Mucosa of rectum (tissue), 2 donors: ENCODE measurements around the gene MRPL47.
A peak's percentile ranks its signal among the peaks of the same experiment; 100 is the strongest.

ENCODE experiments used
- H3K27ac ChIP-seq, 2 donors: one replicate each; pipeline ENCODE4 v1.7.0; 2013; ENCODE audit warnings: inconsistent platforms in 2 of 2, low read depth in 2 of 2, low read length in 2 of 2
- H3K27me3 ChIP-seq, 2 donors: one replicate each; pipeline ENCODE4 v1.7.0; 2013; ENCODE audit warnings: low read length in 2 of 2; ENCODE audit not compliant: control insufficient read depth in 2 of 2, insufficient read depth in 2 of 2
- H3K36me3 ChIP-seq, 2 donors: one replicate each; pipeline ENCODE4 v1.7.0; 2013; ENCODE audit warnings: low read length in 2 of 2; ENCODE audit not compliant: control insufficient read depth in 2 of 2, insufficient read depth in 2 of 2
- H3K4me1 ChIP-seq, 2 donors: one replicate each; pipeline ENCODE4 v1.7.0; 2013; ENCODE audit warnings: low read length in 2 of 2, mild to moderate bottlenecking in 1 of 2; ENCODE audit not compliant: control insufficient read depth in 2 of 2, insufficient read depth in 2 of 2
- H3K4me3 ChIP-seq, 2 donors: one replicate each; pipeline ENCODE4 v1.7.0; 2013; ENCODE audit warnings: low read length in 2 of 2
- H3K9ac ChIP-seq, 2 donors: one replicate each; pipeline ENCODE4 v1.7.0; 2013; ENCODE audit warnings: low read length in 2 of 2, low read depth in 1 of 2, mild to moderate bottlenecking in 1 of 2
- H3K9me3 ChIP-seq, 2 donors: one replicate each; pipeline ENCODE4 v1.7.0; 2013; ENCODE audit warnings: low read length in 2 of 2; ENCODE audit not compliant: control insufficient read depth in 2 of 2
- donor health status: healthy.
- donor health status: Normal muscosa, but diverticular disease.

Gene MRPL47

DNA sequence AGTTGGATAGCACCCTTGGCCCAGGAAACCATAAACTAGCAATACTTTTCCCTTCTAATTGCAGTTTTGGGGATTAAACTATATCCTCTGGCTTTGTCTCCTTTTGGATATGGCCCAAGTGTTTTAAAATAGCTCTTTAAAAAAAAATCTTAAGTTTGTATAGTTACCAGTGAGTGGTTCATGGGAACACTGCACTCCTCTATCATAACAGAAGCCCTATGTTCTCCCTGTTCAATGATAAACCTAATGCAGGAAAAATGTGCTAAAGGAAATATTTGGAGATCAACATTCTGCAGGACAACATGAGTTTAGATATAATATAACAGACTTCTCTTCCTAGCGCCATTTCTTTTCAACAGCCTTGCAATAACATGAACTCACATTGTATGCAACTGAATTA is 13.1 kb downstream of the MRPL47 start:
- H3K9me3 ChIP-seq, result no peaks in the 10 kb centered on the region
- H3K9ac ChIP-seq, result no peak overlapping the region
- H3K4me1 ChIP-seq, result no peaks in the 10 kb centered on the region
- no peak overlapping the region for H3K27ac ChIP-seq
- no peaks in the 10 kb centered on the region for H3K27me3 ChIP-seq
- no peak overlapping the region for H3K4me3 ChIP-seq
- H3K36me3 ChIP-seq, result peaks cover 66 to 70% of the 10 kb centered on the region in 2 donors

- no peaks in the 10 kb centered on the region for H3K27me3 ChIP-seq
- no peaks in the 10 kb centered on the region for H3K4me1 ChIP-seq
- H3K36me3 ChIP-seq, result peaks cover 67 to 68% of the 10 kb centered on the region in 2 donors
- no peak overlapping the region for H3K27ac ChIP-seq
- H3K4me3 ChIP-seq, result no peak overlapping the region
- no peaks in the 10 kb centered on the region for H3K9me3 ChIP-seq
- H3K9ac ChIP-seq, result no peak overlapping the region
Measured at GRCh38 chr3:179590669-179591068, 13.8 kb downstream of the MRPL47 start.

- Histone ChIP-seq H3K9ac (no peak overlapping the region), H3K27ac (no peak overlapping the region), H3K4me3 (no peak overlapping the region), H3K4me1 (no peaks in the 10 kb centered on the region), H3K9me3 (no peaks in the 10 kb centered on the region), H3K27me3 (no peaks in the 10 kb centered on the region), H3K36me3 (peaks cover 62 to 63% of the 10 kb centered on the region in 2 donors)
Measured at GRCh38 chr3:179589143-179589542, 15.3 kb downstream of the MRPL47 start.

DNA sequence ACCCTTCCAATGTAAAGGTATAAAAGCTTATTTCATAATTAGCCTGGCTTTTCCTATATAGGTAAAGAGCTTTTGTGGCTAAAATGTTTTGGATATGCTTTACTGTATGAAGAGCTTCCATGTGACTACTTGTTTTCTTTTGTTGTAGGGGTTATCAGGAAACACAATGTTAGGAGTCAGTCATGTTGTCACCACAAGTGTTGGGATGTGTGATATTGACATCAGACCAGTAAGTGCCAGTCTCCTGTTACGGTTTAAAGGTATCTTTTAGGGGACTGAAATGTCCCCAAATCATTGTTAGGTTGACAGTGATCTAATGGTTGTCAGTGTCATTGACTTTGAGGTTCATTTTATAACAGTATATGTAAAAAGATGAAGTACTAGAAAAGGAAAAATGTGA is 23.4 kb downstream of the MRPL47 start:
- H3K36me3 ChIP-seq, result peaks cover 35 to 43% of the 10 kb centered on the region in 2 donors
- H3K4me3 ChIP-seq, result no peak overlapping the region
- H3K27ac ChIP-seq, result no peak overlapping the region
- no peaks in the 10 kb centered on the region for H3K4me1 ChIP-seq
- no peak overlapping the region for H3K9ac ChIP-seq
- H3K27me3 ChIP-seq, result no peaks in the 10 kb centered on the region
- no peaks in the 10 kb centered on the region for H3K9me3 ChIP-seq

DNA sequence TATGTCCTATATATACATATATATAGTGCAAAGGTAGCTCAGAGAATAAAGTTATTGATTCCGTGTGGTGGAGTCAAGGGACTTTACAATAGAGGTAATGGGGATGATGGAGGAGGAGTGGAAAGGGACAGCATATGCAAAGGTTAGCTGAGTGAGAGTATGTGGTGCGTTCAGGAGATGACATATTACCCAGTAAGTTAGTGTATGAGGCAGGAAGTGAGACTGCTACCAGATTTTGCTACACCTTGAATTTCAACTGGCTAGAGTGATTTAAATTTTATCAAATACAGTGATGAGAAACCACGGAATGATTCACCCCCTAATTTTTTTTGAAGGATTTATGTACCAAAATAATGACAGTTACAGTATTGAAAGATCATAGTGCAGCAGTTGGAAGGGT is 38.9 kb downstream of the MRPL47 start:
- Histone ChIP-seq H3K36me3 (peaks cover 3 to 6% of the 10 kb centered on the region in 2 donors), H3K4me3 (no peak overlapping the region), H3K27me3 (no peaks in the 10 kb centered on the region), H3K9ac (no peak overlapping the region), H3K27ac (no peak overlapping the region), H3K4me1 (peaks cover 4 to 8% of the 10 kb centered on the region in 2 donors), H3K9me3 (no peaks in the 10 kb centered on the region)

- H3K4me1 ChIP-seq, result peaks cover 4 to 8% of the 10 kb centered on the region in 2 donors
- H3K36me3 ChIP-seq, result no peaks in the 10 kb centered on the region
- H3K9me3 ChIP-seq, result no peaks in the 10 kb centered on the region
- peak overlapping the region; percentile 77 to 86 for H3K27ac ChIP-seq
- no peaks in the 10 kb centered on the region for H3K27me3 ChIP-seq
- peak overlapping the region; percentile 91 to 97 for H3K4me3 ChIP-seq
- H3K9ac ChIP-seq, result peak overlapping the region; percentile 78 to 79
Measured at GRCh38 chr3:179563271-179563783, 41.1 kb downstream of the MRPL47 start.

DNA sequence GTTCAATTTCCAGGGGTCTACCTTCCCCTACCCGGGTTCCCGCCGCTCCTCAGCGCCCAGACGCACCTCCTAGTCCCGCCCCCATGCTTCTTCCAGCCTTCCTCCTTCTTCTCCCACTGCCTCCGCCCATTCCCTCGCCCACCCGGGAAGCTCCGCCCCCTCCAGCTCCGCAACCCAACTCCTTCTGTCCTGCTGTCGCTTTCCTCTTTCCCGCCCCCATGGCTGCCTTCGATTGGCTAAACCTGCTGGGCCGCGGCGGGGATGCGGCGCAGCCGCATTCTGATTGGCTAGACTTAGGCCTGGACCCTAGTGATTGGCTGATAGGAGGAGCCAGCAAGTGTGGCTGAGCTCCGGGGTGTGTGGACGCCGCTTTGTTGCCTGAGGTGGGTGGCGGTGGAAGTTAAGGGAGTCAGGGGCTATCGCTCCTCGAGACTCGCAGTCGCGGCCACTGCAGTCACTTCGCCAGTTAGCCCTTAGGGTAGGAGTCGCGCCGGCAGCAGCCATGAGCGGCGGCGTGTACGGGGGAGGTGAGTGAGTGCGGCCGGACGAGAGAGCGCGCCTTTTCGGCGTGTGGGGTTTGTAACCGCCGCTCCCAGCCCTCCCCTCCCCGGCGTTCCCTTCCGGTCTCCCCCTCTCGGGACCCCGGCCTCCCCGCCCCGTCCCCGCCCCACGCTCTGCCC is 41.7 kb downstream of the MRPL47 start, which contains the start of gene ACTL6A:
Gene ACTL6A (plus strand): TSS at position 336 of the 680 bp plus-strand sequence. CDS start 167 bp downstream, at position 503.
- Histone ChIP-seq H3K27ac (peak within 1 kb of the TSS; percentile 77 to 86), H3K36me3 (no peaks in the 10 kb centered on the region), H3K27me3 (no peaks in the 10 kb centered on the region), H3K9me3 (no peaks in the 10 kb centered on the region), H3K4me3 (peak within 1 kb of the TSS; percentile 91 to 97), H3K4me1 (peaks cover 4 to 8% of the 10 kb centered on the region in 2 donors), H3K9ac (peak within 1 kb of the TSS; percentile 78 to 79)

DNA sequence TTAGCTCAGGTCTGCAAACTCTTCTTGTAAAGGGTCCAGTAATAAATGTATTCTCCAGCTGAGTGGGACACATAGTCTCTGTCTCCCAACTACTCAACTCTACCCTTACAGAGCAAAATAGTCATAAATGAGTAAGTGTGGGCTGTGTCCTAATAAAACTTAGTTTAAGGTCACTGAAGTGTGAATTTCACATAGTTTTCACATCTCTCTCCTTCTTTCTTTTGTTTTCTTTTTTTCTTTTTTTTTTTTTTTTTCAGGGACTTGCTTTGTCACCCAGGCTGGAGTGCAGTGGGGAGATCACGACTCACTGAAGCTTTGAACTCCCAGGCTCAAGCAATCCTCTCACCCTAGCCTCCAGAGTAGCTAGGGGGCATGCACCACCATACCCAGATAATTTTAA is 43.6 kb downstream of the MRPL47 start:
- H3K4me1 ChIP-seq, result peaks cover 4 to 8% of the 10 kb centered on the region in 2 donors
- H3K36me3 ChIP-seq, result no peaks in the 10 kb centered on the region
- no peaks in the 10 kb centered on the region for H3K27me3 ChIP-seq
- no peak overlapping the region for H3K27ac ChIP-seq
- no peaks in the 10 kb centered on the region for H3K9me3 ChIP-seq
- H3K9ac ChIP-seq, result no peak overlapping the region
- H3K4me3 ChIP-seq, result no peak overlapping the region

DNA sequence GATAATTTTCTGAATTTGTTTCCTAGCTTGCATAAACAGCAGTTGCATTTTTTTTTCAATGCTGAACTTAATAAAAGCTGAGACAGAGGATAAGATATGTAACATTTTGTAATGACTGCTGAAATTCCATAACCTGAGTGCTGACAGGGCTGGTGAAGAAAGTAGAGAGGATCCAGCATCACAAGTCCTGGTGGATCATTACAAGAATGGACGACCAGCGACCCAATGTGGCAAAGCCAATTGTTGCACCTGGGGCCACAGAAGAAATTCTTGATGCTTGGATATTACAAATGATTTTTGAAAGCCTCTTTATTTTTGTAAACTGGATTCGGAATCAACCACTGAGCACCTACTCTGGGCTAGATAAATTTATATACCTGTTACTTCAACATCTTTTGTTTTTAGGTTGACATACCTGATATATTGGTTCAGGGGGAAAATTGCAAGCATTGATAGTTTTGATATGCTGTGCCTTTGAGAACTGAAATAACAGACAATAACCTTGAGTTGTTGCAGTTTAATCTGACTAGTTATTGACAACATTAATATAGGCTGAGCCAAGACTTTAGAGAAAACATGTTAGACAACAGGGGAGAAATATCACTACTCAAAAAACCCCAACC is 45.6 kb downstream of the MRPL47 start:
- H3K27me3 ChIP-seq, result no peaks in the 10 kb centered on the region
- no peaks in the 10 kb centered on the region for H3K36me3 ChIP-seq
- peaks cover 1 to 3% of the 10 kb centered on the region in 2 donors for H3K4me1 ChIP-seq
- no peak overlapping the region for H3K4me3 ChIP-seq
- H3K9ac ChIP-seq, result no peak overlapping the region
- no peak overlapping the region for H3K27ac ChIP-seq
- H3K9me3 ChIP-seq, result no peaks in the 10 kb centered on the region

- H3K36me3 ChIP-seq, result no peaks in the 10 kb centered on the region
- H3K4me3 ChIP-seq, result no peak overlapping the region
- no peak overlapping the region for H3K27ac ChIP-seq
- no peaks in the 10 kb centered on the region for H3K4me1 ChIP-seq
- H3K9me3 ChIP-seq, result no peaks in the 10 kb centered on the region
- no peaks in the 10 kb centered on the region for H3K27me3 ChIP-seq
- no peak overlapping the region for H3K9ac ChIP-seq
Measured at GRCh38 chr3:179551349-179552105, 52.9 kb downstream of the MRPL47 start.
